Suprapubic skin (tissue), 4 donors: ENCODE results near the gene PHC3.

Experiments used
- EP300 ChIP-seq: sonication (generic); formaldehyde crosslinking; IDR thresholded peaks from one replicate; pipeline ENCODE4 v1.6.1; 2017; ENCODE audit warnings: antibody characterized with exemption
- POLR2AphosphoS5 ChIP-seq, 3 donors: sonication (generic); formaldehyde crosslinking; IDR thresholded peaks; one replicate each; pipeline ENCODE4 v1.6.1; 2017; ENCODE audit warnings: antibody characterized with exemption in 3 of 3
- TF ChIP-seq, protein P1 (sequence below), 2 donors: fragments of 200-600 bp in 1 of 2; fragments of 450-650 bp in 1 of 2; sonication (generic) in 1 of 2; IDR thresholded peaks; one replicate each; pipeline ENCODE4 v1.5.1; 2016 to 2019; ENCODE audit warnings: antibody characterized with exemption in 2 of 2, mild to moderate bottlenecking in 1 of 2, moderate library complexity in 1 of 2

DNA sequence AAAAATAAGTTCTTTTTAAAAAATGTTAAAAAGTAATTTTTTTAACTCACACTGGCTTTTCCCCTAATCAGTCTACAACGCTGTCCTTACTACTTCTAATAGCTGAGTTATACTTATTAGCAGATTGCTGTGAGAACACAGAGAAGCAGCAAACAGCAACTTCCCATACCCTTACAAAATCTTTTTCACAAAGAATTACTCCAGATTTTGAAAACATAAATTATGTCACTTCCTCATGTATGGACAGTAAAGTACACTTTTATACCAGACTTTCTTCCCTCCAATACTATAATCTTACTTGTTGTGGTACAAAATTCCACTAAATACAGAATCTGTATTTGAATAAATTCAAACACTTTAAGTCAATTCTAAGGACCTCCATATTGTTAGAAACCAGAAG lies 2.1 kb downstream of the PHC3 start:
- no peak for TF ChIP-seq POLR2AphosphoS5 (IDR thresholded peaks at IDR 0.05)
- no peak for TF ChIP-seq EP300
- TF ChIP-seq, protein P1, sequence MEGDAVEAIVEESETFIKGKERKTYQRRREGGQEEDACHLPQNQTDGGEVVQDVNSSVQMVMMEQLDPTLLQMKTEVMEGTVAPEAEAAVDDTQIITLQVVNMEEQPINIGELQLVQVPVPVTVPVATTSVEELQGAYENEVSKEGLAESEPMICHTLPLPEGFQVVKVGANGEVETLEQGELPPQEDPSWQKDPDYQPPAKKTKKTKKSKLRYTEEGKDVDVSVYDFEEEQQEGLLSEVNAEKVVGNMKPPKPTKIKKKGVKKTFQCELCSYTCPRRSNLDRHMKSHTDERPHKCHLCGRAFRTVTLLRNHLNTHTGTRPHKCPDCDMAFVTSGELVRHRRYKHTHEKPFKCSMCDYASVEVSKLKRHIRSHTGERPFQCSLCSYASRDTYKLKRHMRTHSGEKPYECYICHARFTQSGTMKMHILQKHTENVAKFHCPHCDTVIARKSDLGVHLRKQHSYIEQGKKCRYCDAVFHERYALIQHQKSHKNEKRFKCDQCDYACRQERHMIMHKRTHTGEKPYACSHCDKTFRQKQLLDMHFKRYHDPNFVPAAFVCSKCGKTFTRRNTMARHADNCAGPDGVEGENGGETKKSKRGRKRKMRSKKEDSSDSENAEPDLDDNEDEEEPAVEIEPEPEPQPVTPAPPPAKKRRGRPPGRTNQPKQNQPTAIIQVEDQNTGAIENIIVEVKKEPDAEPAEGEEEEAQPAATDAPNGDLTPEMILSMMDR (IDR thresholded peaks at IDR 0.05) = no peak
